ENCODE data around the gene RAB17. TPM values are rescaled to one million over a fixed set of nuclear protein-coding genes. Genes with fewer than 3 reads are reported as not detected.

RAB17 gene
- total RNA-seq, 1 experiment from 2014 or later: 41.8 TPM

- TF ChIP-seq REST (IDR thresholded peaks at IDR 0.05; ENCODE audit: low read depth) (no peak), SIN3A (IDR thresholded peaks at IDR 0.05; ENCODE audit: low read depth) (no peak), EGR1 (IDR thresholded peaks at IDR 0.05; ENCODE audit: low read depth) (no peak)
Measured at GRCh38 chr2:237564526-237565131, 25.9 kb downstream of the RAB17 start (continued).

- BruUV-seq (replicated peaks): no TSS peak
- POLR2A ChIA-PET: no interaction called here
- Histone ChIP-seq H3K4me2 (ENCODE audit: low read length) (no peak overlapping the region), H3K36me3 (ENCODE audit: control insufficient read depth in 1 of 2, insufficient read depth in 2 of 2, low read length in 2 of 2) (no peaks in the 10 kb centered on the region), H3K27ac (ENCODE audit: low read depth, low read length) (no peak overlapping the region), H3K4me3 (replicated peaks in 1 of 2; ENCODE audit: low read depth in 1 of 2, low read length in 2 of 2) (no peak overlapping the region), H3K79me2 (ENCODE audit: insufficient read depth, low read length) (no peaks in the 10 kb centered on the region), H3K9ac (ENCODE audit: low read length) (no peak overlapping the region), H3K9me2 (ENCODE audit: insufficient read depth) (no peaks in the 10 kb centered on the region), H3K9me3 (ENCODE audit: control insufficient read depth in 1 of 2, insufficient read depth in 1 of 2, low read depth in 1 of 2, low read length in 2 of 2) (0 out of 4 replicates have a peak, but pooled peaks cover 0 to 3% of the 10 kb centered on the region in 2 experiments), H3K27me3 (ENCODE audit: insufficient read depth, low read length) (no peaks in the 10 kb centered on the region), H2AFZ (ENCODE audit: low read depth, low read length, poor library complexity, severe bottlenecking) (no peak overlapping the region), H3K4me1 (ENCODE audit: control insufficient read depth in 1 of 2, insufficient read depth in 2 of 2, low read length in 2 of 2) (no peaks in the 10 kb centered on the region), H4K20me1 (ENCODE audit: insufficient read depth) (no peaks in the 10 kb centered on the region)
- CTCF ChIA-PET: no interaction called here
- no peak for ATAC-seq
- RAD21 ChIA-PET (ENCODE audit: low non-redundant PET in 1 of 2, low total read pairs in 2 of 2, uncharacterized antibody in 2 of 2, unreplicated experiment in 2 of 2): no interaction called here
- DNase-seq (ENCODE audit: low read depth, low spot score): no peak
- TF ChIP-seq REST (IDR thresholded peaks at IDR 0.05; ENCODE audit: low read depth): peak; percentile 72
- no peak for TF ChIP-seq RAD21 (IDR thresholded peaks at IDR 0.05; ENCODE audit: low read depth)
- TF ChIP-seq EGR1 (IDR thresholded peaks at IDR 0.05; ENCODE audit: low read depth): no peak
- intact Hi-C loops (cut with micrococcal nuclease): no loop called here
Measured at GRCh38 chr2:237563816-237564215, 26.7 kb downstream of the RAB17 start.
